PC-3 (cell line): ENCODE measurements around the gene CMTM3. TPM values are rescaled to one million over a fixed set of nuclear protein-coding genes. Genes with fewer than 3 reads are reported as not detected.
"Not testable (repeated sequence)": the region's sequence is repeated elsewhere in the genome, so short reads cannot be mapped to it uniquely, and the experiment has no call there.

Source experiments
- ATAC-seq: fragments of 200-7000 bp; cut with Tn5 transposase; 2 replicates; pipeline ENCODE4 v1.9.1; 2020; ENCODE audit warnings: mild to moderate bottlenecking, moderate library complexity
- BruUV-seq: library from RNA; stranded (reverse); fragments of 400-500 nt; replicated peaks from 2 replicates; lab custom pipeline; 2021; lab: Mats Ljungman, UMichigan
- CTCF ChIA-PET: fragments of 300-600 bp; sonication (Branson Sonifier 250); formaldehyde crosslinking; loops from one replicate; lab custom pipeline; 2022; ENCODE audit warnings: antibody characterized with exemption; lab: Charles Lee
- POLR2A ChIA-PET: fragments of 300-600 bp; sonication (Branson Sonifier 250); formaldehyde crosslinking; loops from one replicate; lab custom pipeline; 2022; ENCODE audit warnings: antibody characterized with exemption; ENCODE audit not compliant: unreplicated experiment; lab: Charles Lee
- DNase-seq: peaks from one replicate; pipeline ENCODE4 v3.0.0-alpha.2; 2015
- H2AFZ ChIP-seq: fragments of 300-600 bp; sonication (generic); 2 replicates; pipeline ENCODE4 v1.6.0; 2016; ENCODE audit warnings: antibody characterized with exemption, low read length
- H3F3A ChIP-seq: fragments of 300-600 bp; sonication (generic); one replicate; pipeline ENCODE4 v1.6.0; 2017; ENCODE audit warnings: antibody characterized with exemption, low read length, control low read depth, mild to moderate bottlenecking; ENCODE audit not compliant: unreplicated experiment
- H3K27ac ChIP-seq: fragments of 300-600 bp; sonication (generic); 2 replicates; pipeline ENCODE4 v1.5.1; 2016; ENCODE audit warnings: mild to moderate bottlenecking, low read length
- H3K27me3 ChIP-seq: fragments of 300-600 bp; sonication (generic); 2 replicates; pipeline ENCODE4 v1.6.1; 2016; ENCODE audit warnings: low read length, mixed read lengths
- H3K36me3 ChIP-seq: fragments of 300-600 bp; sonication (generic); 2 replicates; pipeline ENCODE4 v1.6.1; 2016; ENCODE audit warnings: low read depth, mixed run types, low read length, mixed read lengths
- H3K4me1 ChIP-seq: fragments of 300-600 bp; sonication (generic); 2 replicates; pipeline ENCODE4 v1.5.1; 2016; ENCODE audit warnings: low read length; ENCODE audit not compliant: insufficient read depth
- H3K4me2 ChIP-seq: fragments of 300-600 bp; sonication (generic); 2 replicates; pipeline ENCODE4 v1.6.0; 2016; ENCODE audit warnings: low read length
- H3K4me3 ChIP-seq: fragments of 300-600 bp; sonication (generic); 2 replicates; pipeline ENCODE4 v1.5.1; 2016; ENCODE audit warnings: mild to moderate bottlenecking, low read length, mixed read lengths
- H3K79me2 ChIP-seq: fragments of 300-600 bp; sonication (generic); 2 replicates; pipeline ENCODE4 v1.6.1; 2017; ENCODE audit warnings: low read length, mixed read lengths
- H3K9ac ChIP-seq: fragments of 300-600 bp; sonication (generic); 2 replicates; pipeline ENCODE4 v1.6.0; 2016; ENCODE audit warnings: mild to moderate bottlenecking, low read length
- H3K9me2 ChIP-seq: fragments of 300-600 bp; sonication (generic); replicated peaks from 2 replicates; pipeline ENCODE4 v1.6.1; 2016; ENCODE audit warnings: mixed run types, low read length, mixed read lengths
- H3K9me3 ChIP-seq: fragments of 300-600 bp; sonication (generic); 2 replicates; pipeline ENCODE4 v1.6.1; 2016; ENCODE audit warnings: low read length, mixed read lengths
- H4K20me1 ChIP-seq: fragments of 300-600 bp; sonication (generic); 2 replicates; pipeline ENCODE4 v1.6.1; 2016; ENCODE audit warnings: low read length, mixed read lengths
- EZH2 ChIP-seq: fragments of 300-600 bp; sonication (generic); IDR thresholded peaks from one replicate; pipeline ENCODE4 v1.6.1; 2017; ENCODE audit warnings: antibody characterized with exemption, mild to moderate bottlenecking, low read length; ENCODE audit not compliant: unreplicated experiment
- EZH2phosphoT487 ChIP-seq: fragments of 300-600 bp; sonication (generic); IDR thresholded peaks from 2 replicates; pipeline ENCODE4 v1.6.1; 2018; ENCODE audit warnings: mild to moderate bottlenecking, antibody characterized with exemption, low read length, borderline replicate concordance
- intact Hi-C: fragments of 100-400 bp; cut with micrococcal nuclease; formaldehyde crosslinking; loops from 2 replicates; pipeline ENCODE4 v1.9.0; 2023
- total RNA-seq: library from RNA; depleted of rRNA; stranded (reverse); fragments of >200 nt; gene quantifications from 2 replicates; pipeline ENCODE4 v1.2.3, GENCODE V29; 2014
- TF ChIP-seq, protein P1 (sequence below): fragments of 300-600 bp; sonication (generic); conservative IDR thresholded peaks from 2 replicates; pipeline ENCODE4 v1.5.1; 2017; ENCODE audit warnings: antibody characterized with exemption, low read depth, mild to moderate bottlenecking, low read length

Gene CMTM3
- total RNA-seq, 1 experiment from 2014 or later: 9.5 TPM

DNA sequence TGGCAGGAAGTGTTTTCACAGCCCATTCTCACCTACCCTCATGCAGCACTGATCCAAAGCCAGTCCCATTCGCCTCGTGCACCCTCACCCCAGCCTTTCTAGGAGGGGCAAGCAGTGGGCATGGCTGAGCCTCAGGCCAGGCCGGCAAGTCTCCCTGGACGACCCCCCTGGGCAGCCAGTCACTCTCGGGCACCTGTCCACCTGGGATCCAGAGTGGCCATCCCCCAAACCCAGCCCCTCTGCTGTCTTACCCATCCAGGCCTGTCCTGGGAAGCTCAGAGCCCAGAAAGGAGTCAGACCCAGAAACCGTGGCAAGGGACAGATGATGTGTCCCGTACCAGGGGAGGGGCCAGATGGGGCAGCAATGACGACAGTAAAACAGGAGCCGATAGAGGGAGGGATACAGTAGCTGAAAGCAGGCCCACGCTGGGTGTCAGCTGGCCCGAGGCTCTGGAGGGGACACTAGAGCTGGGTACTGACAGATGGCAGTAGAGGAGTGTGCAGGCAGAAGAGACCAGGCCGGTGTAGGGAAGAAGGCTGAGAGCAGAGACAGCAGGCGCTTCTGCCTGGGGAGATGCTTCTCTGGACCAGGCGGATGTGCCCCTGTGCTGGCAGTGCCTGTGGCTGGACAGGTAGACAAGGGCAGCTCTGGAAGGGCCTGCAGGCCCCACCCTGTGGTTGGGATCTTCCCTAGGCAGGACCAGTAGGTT, 5.8 kb downstream of the CMTM3 start:
- intact Hi-C loops: no loop called here
- TF ChIP-seq EZH2phosphoT487 (no peak), EZH2 (no peak)
- TF ChIP-seq, protein P1, sequence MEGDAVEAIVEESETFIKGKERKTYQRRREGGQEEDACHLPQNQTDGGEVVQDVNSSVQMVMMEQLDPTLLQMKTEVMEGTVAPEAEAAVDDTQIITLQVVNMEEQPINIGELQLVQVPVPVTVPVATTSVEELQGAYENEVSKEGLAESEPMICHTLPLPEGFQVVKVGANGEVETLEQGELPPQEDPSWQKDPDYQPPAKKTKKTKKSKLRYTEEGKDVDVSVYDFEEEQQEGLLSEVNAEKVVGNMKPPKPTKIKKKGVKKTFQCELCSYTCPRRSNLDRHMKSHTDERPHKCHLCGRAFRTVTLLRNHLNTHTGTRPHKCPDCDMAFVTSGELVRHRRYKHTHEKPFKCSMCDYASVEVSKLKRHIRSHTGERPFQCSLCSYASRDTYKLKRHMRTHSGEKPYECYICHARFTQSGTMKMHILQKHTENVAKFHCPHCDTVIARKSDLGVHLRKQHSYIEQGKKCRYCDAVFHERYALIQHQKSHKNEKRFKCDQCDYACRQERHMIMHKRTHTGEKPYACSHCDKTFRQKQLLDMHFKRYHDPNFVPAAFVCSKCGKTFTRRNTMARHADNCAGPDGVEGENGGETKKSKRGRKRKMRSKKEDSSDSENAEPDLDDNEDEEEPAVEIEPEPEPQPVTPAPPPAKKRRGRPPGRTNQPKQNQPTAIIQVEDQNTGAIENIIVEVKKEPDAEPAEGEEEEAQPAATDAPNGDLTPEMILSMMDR: no peak
- H3K9ac ChIP-seq: no peak overlapping the region
- H3K27me3 ChIP-seq: no peaks in the 10 kb centered on the region
- no peak overlapping the region for H3K27ac ChIP-seq
- ATAC-seq (no peak), DNase-seq (no peak)
- H4K20me1 ChIP-seq: no peaks in the 10 kb centered on the region
- no peaks in the 10 kb centered on the region for H3K9me3 ChIP-seq
- H3K4me2 ChIP-seq: no peak overlapping the region
- no peaks in the 10 kb centered on the region; the same call in 1 of the 2 replicates for H3K36me3 ChIP-seq
- H3K79me2 ChIP-seq: no peaks in the 10 kb centered on the region
- H3K4me3 ChIP-seq: no peak overlapping the region
- H2AFZ ChIP-seq: no peak overlapping the region
- no peaks in the 10 kb centered on the region for H3F3A ChIP-seq
- BruUV-seq: no TSS peak
- ChIA-PET POLR2A (interaction anchor here (0.5 kb wide), 1 partner anchor 146 kb away, joined by 3 read pairs; no protein-coding TSS in a partner anchor), CTCF (no interaction called here)
- no peaks in the 10 kb centered on the region for H3K9me2 ChIP-seq
- peaks cover 6% of the 10 kb centered on the region; the same call in 1 of the 2 replicates for H3K4me1 ChIP-seq

- H3F3A ChIP-seq, H4K20me1 ChIP-seq, H3K9me3 ChIP-seq, ATAC-seq, H2AFZ ChIP-seq, intact Hi-C loops, H3K36me3 ChIP-seq, CTCF ChIA-PET, BruUV-seq, H3K4me3 ChIP-seq, H3K4me1 ChIP-seq, H3K27me3 ChIP-seq, DNase-seq, POLR2A ChIA-PET, H3K4me2 ChIP-seq, H3K27ac ChIP-seq, H3K9me2 ChIP-seq, H3K9ac ChIP-seq, H3K79me2 ChIP-seq: not testable (repeated sequence)
Measured at GRCh38 chr16:66611911-66612310, 7.4 kb downstream of the CMTM3 start.

- Histone ChIP-seq H3K9ac (no peak overlapping the region), H3K9me3 (no peaks in the 10 kb centered on the region), H4K20me1 (no peaks in the 10 kb centered on the region), H3K27ac (no peak overlapping the region), H3K4me3 (no peak overlapping the region), H2AFZ (no peak overlapping the region), H3K4me2 (no peak overlapping the region), H3K36me3 (no peaks in the 10 kb centered on the region; the same call in 1 of the 2 replicates), H3K9me2 (no peaks in the 10 kb centered on the region), H3K79me2 (no peaks in the 10 kb centered on the region), H3K4me1 (peaks cover 9% of the 10 kb centered on the region; the same call in 1 of the 2 replicates), H3F3A (no peaks in the 10 kb centered on the region), H3K27me3 (no peaks in the 10 kb centered on the region)
- ATAC-seq: no peak
- TF ChIP-seq EZH2 (no peak), EZH2phosphoT487 (no peak)
- TF ChIP-seq, protein P1: no peak
- POLR2A ChIA-PET: no interaction called here
- no TSS peak for BruUV-seq
- intact Hi-C loops: no loop called here
- CTCF ChIA-PET: no interaction called here
- no peak for DNase-seq
Measured at GRCh38 chr16:66612422-66612821, 7.9 kb downstream of the CMTM3 start.
